ENCODE results near the gene RPS19. TPM values are rescaled to one million over a fixed set of nuclear protein-coding genes. Genes with fewer than 3 reads are reported as not detected.

Gene RPS19
- total and polyA plus RNA-seq, 4 donors: 275 to 655 (median 476) TPM

- peaks cover 0 to 16% (median under 1%) of the 10 kb centered on the region in 4 donors for H3K27me3 ChIP-seq (ENCODE audit: control insufficient read depth in 4 of 4, insufficient read depth in 4 of 4, low read length in 3 of 4)
Observed at GRCh38 chr19:41839211-41839610, 20.8 kb upstream of the RPS19 start.

GRCh38 chr19:41843371-41843770 lies 16.7 kb upstream of the RPS19 start:
- no peak for DNase-seq (ENCODE audit: low spot score)
- Histone ChIP-seq H3K4me1 (ENCODE audit: control insufficient read depth in 4 of 4, insufficient read depth in 4 of 4, low read length in 3 of 4) (no peaks in the 10 kb centered on the region), H3K36me3 (ENCODE audit: control insufficient read depth in 4 of 4, insufficient read depth in 3 of 4, low read depth in 1 of 4, low read length in 3 of 4) (no peaks in the 10 kb centered on the region), H3K9me3 (ENCODE audit: control insufficient read depth in 4 of 4, low read length in 3 of 4) (no peaks in the 10 kb centered on the region), H3K27me3 (ENCODE audit: control insufficient read depth in 4 of 4, insufficient read depth in 4 of 4, low read length in 3 of 4) (peaks cover 0 to 7% (median under 1%) of the 10 kb centered on the region in 4 donors), H3K27ac (ENCODE audit: low read depth in 1 of 2, low read length in 2 of 2) (no peak overlapping the region), H3K9ac (ENCODE audit: low read depth in 1 of 2, low read length in 2 of 2) (no peak overlapping the region), H3K4me3 (ENCODE audit: low read depth in 1 of 3, low read length in 3 of 3) (no peak overlapping the region)
- WGBS: 63% methylated on average over 7 of the region's 7 CpGs
- TF ChIP-seq YY1 (IDR thresholded peaks at IDR 0.05): no peak
- TF ChIP-seq FOXA1 (IDR thresholded peaks at IDR 0.05): no peak
- TF ChIP-seq RAD21 (IDR thresholded peaks at IDR 0.05): no peak
- TF ChIP-seq NR2F2 (IDR thresholded peaks at IDR 0.05): no peak
- TF ChIP-seq RXRA (IDR thresholded peaks at IDR 0.05): no peak
- no peak for TF ChIP-seq JUND (IDR thresholded peaks at IDR 0.05)
- no peak for TF ChIP-seq ATF3 (IDR thresholded peaks at IDR 0.05)
- TF ChIP-seq ZBTB33 (IDR thresholded peaks at IDR 0.05): no peak
- no peak for TF ChIP-seq CTCF (IDR thresholded peaks at IDR 0.05; ENCODE audit: low read depth, low read length, missing input control)
- TF ChIP-seq MAX (IDR thresholded peaks at IDR 0.05): no peak
- no peak for TF ChIP-seq HNF4G (IDR thresholded peaks at IDR 0.05)
- TF ChIP-seq SP1 (IDR thresholded peaks at IDR 0.05): no peak
- no peak for TF ChIP-seq EGR1 (IDR thresholded peaks at IDR 0.05; ENCODE audit: low read depth in 2 of 2)
- TF ChIP-seq TAF1 (conservative IDR thresholded peaks at IDR 0.05): no peak

More at GRCh38 chr19:41839211-41839610, 20.8 kb upstream of the RPS19 start:
- H3K9me3 ChIP-seq (ENCODE audit: control insufficient read depth in 4 of 4, low read length in 3 of 4): no peaks in the 10 kb centered on the region
- WGBS: 58% methylated on average over 2 of the region's 2 CpGs
- no peak overlapping the region for H3K9ac ChIP-seq (ENCODE audit: low read depth in 1 of 2, low read length in 2 of 2)
- TF ChIP-seq EGR1 (IDR thresholded peaks at IDR 0.05; ENCODE audit: low read depth in 2 of 2) (no peak), FOXA2 (IDR thresholded peaks at IDR 0.05) (no peak), CTCF (IDR thresholded peaks at IDR 0.05; ENCODE audit: low read depth, low read length, missing input control) (no peak), REST (IDR thresholded peaks at IDR 0.05) (no peak), FOXA1 (IDR thresholded peaks at IDR 0.05) (no peak), HNF4G (IDR thresholded peaks at IDR 0.05) (no peak)
- no peak overlapping the region for H3K27ac ChIP-seq (ENCODE audit: low read depth in 1 of 2, low read length in 2 of 2)
- H3K4me3 ChIP-seq (ENCODE audit: low read depth in 1 of 3, low read length in 3 of 3): no peak overlapping the region
- no peaks in the 10 kb centered on the region for H3K36me3 ChIP-seq (ENCODE audit: control insufficient read depth in 4 of 4, insufficient read depth in 3 of 4, low read depth in 1 of 4, low read length in 3 of 4)
- DNase-seq (ENCODE audit: low spot score): no peak
- no peaks in the 10 kb centered on the region for H3K4me1 ChIP-seq (ENCODE audit: control insufficient read depth in 4 of 4, insufficient read depth in 4 of 4, low read length in 3 of 4)
